HG02840 (cell line): ENCODE measurements around the gene MPC1.
A peak's percentile ranks its signal among the peaks of the same experiment; 100 is the strongest.
"Not testable (repeated sequence)": the region's sequence is repeated elsewhere in the genome, so short reads cannot be mapped to it uniquely, and the experiment has no call there.

ENCODE experiments used
- ATAC-seq: cut with Tn5 transposase; IDR thresholded peaks from one replicate; pipeline ENCODE4 v1.9.1; 2021; ENCODE audit warnings: mild to moderate bottlenecking, moderate library complexity, moderate number of reproducible peaks; ENCODE audit not compliant: unreplicated experiment, low FRiP score

The MPC1 gene

GRCh38 chr6:166352923-166353322 lies 29.8 kb downstream of the MPC1 start:
- ATAC-seq: no peak

GRCh38 chr6:166351715-166352285 lies 30.9 kb downstream of the MPC1 start:
- peak; percentile 95 for ATAC-seq

- ATAC-seq: no peak
These were observed 34.3 kb downstream of the MPC1 start for GRCh38 chr6:166348305-166348949.

- no peak for ATAC-seq
These were observed 35.8 kb downstream of the MPC1 start for GRCh38 chr6:166346965-166347364.

GRCh38 chr6:166346449-166346848 lies 36.3 kb downstream of the MPC1 start:
- ATAC-seq: no peak

- not testable (repeated sequence) for ATAC-seq
These were observed 37.1 kb downstream of the MPC1 start for GRCh38 chr6:166345672-166346071.

GRCh38 chr6:166344921-166345320 lies 37.8 kb downstream of the MPC1 start:
- not testable (repeated sequence) for ATAC-seq

GRCh38 chr6:166344240-166344639 lies 38.5 kb downstream of the MPC1 start:
- ATAC-seq: no peak

- peak; percentile 22 for ATAC-seq
These were observed 39.6 kb downstream of the MPC1 start for GRCh38 chr6:166343150-166343487.

- peak; percentile 94 for ATAC-seq
These were observed 40.2 kb downstream of the MPC1 start, which contains the start of gene SFT2D1 for GRCh38 chr6:166342349-166343149. TSS of gene SFT2D1 (minus strand) at chr6:166342545. CDS start at chr6:166342481, 64 bp downstream.

GRCh38 chr6:166341977-166342348 lies 40.8 kb downstream of the MPC1 start:
- no peak for ATAC-seq

GRCh38 chr6:166341464-166341863 lies 41.3 kb downstream of the MPC1 start:
- ATAC-seq: no peak

- ATAC-seq: no peak
These were observed 43.9 kb downstream of the MPC1 start for GRCh38 chr6:166338854-166339253.

GRCh38 chr6:166336847-166337246 lies 45.9 kb downstream of the MPC1 start:
- ATAC-seq: no peak

- peak; percentile 43 for ATAC-seq
These were observed 47.1 kb downstream of the MPC1 start for GRCh38 chr6:166335378-166336302.

- no peak for ATAC-seq
These were observed 47.9 kb downstream of the MPC1 start for GRCh38 chr6:166334878-166335277.

- ATAC-seq: peak; percentile 55
These were observed 49.4 kb downstream of the MPC1 start for GRCh38 chr6:166333172-166333995.

GRCh38 chr6:166331503-166332415 lies 51.0 kb downstream of the MPC1 start:
- no peak for ATAC-seq

GRCh38 chr6:166330612-166331011 lies 52.1 kb downstream of the MPC1 start:
- no peak for ATAC-seq
